ENCODE data around the gene DAGLA.

DNA sequence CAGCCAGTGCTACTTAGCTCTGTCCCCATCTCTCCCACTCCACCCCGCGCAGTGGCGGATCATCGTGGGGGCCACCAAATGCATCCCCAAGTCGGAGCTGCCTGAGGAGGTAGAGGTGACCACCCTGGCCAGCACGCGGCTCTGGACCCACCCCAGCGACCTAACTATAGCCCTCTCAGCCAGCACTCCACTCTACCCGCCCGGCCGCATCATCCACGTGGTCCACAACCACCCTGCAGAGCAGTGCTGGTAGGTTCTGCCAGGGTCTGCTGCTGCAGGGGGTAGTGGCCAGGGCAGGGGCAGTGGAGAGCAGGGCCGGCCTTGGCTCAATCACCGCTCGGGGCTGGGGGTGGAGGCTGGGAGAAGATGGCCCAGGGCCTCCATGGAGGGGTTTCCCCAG is 59.2 kb downstream of the DAGLA start:
- TF ChIP-seq CTCF (conservative IDR thresholded peaks at IDR 0.05), result no peak
- no peak for TF ChIP-seq ZFX (IDR thresholded peaks at IDR 0.05)
